ENCODE results near the gene MT1H.
"Not testable (repeated sequence)": the region's sequence is repeated elsewhere in the genome, so short reads cannot be mapped to it uniquely, and the experiment has no call there.

Gene MT1H

DNA sequence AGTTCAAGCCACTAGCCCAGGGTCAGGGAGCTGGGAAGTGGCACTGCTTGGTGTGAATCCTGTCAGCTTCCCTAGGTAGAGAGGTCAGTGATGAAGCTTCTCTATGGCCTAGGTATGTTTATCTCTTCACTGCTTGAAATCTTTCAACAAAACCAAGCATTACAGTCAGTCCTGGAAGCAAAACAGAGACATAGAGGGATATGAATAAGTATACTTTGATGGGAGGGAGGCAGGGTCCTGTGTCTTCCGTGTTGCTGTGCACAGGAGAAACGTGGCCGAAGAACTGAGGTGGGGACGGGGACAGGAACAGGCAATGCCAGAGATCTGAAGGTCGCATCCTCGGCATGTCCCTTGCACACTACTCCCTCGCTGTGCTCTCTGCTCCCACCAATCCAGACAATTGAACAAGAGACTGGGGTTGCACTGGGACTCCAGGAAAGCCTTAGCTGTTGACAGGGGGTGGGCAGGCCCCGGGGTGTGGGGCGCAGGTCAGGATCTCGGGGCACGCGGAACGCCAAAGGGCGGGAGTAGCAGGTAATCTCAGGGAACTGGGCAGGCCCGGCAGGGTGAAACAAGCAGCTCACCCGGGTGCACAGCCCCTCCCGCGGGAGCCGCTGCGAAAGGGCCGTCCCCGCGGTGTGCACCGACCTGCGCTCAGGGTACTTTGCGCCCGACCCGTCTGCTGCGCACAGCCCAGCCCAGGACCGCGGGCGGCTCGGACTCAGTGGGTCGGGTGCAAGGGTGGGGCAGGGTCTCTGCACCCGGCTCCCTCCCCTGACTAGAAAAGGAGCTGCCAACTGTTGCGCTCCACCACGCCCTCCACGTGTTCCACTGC is at the start of gene MT1H:
Gene MT1H, plus strand, starts transcription at position 810 of the 835 bp plus-strand sequence. CDS start 71 bp downstream, outside the sequence.
- no peak for DNase-seq (ENCODE audit: low spot score)

DNA sequence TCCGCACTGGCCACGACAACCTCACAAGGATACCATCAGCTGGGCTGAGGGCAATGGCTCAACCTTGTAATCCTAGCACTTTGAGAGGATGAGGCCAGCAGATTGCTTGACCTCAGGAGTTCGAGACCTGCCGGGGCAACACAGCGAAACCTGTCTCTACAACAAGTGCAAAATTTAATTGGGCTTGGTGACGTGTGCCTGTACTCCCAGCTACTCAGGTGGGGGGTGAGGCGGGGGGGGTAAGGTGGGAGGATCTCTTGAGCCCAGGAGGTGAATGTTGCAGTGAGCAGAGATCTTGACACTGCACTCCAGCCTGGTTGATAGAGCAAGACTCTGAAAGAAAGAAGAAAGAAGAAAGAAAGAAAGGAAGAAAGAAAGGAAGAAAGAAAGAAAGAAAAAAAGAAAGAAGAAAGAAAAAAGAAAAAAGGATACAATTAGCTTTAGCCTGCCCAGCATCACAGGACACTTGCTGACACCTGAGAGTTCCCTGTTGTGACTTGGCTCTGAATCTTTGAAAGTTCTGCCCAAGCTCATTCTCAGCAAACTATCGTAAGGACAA is 49.2 kb upstream of the MT1H start:
- no peak for DNase-seq (ENCODE audit: low spot score)

DNA sequence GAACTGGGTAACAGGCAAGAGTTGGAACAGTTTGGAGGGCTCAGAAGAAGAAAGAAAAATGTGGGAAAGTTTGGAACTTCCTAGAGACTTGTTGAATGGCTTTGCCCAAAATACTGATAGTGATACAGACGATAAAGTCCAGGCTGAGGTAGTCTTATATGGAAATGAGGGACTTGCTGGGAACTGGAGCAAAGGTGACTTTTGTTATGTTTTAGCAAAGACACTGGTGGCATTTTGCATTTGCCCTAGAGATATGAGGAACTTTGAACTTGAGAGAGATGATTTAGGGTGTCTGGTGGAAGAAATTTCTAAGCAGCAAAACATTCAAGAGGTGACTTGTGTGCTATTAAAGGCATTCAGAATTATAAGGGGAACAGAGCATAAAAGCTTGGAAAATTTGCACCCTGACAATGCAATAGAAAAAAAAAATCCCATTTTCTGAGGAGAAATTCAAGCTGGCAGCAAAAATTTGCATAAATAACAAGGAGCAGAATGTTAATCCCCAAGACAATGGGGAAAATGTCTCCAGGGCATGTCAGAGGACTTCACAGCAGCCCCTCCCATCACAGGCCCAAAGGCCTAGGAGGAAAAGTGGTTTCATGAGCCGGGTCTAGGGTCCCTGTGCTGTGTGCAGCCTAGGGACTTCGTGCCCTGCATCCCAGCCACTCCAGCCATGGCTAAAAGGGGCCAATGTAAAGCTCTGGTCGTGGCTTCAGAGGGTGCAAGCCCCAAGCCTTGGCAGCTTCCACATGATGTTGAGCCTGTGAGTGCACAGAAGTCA is 47.8 kb upstream of the MT1H start:
- DNase-seq (ENCODE audit: low spot score), result not testable (repeated sequence)

DNA sequence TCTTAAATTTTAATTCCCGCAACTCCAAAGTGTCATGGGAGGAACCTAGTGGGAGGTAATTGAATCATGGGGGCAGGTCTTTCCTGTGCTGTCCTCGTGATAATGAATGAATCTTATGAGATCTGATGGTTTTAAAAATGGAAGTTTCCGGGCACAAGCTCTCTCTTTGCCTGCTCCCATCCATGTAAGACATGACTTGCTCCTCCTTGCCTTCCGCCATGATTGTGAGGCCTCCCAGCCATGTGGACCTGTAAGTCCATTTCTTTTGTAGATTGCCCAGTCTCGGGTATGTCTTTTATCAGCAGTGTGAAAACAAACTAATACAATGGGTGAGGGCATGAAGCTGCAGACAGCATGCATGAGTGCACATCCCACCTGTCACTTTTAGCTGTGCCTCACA is 46.4 kb upstream of the MT1H start:
- not testable (repeated sequence) for DNase-seq (ENCODE audit: low spot score)

DNA sequence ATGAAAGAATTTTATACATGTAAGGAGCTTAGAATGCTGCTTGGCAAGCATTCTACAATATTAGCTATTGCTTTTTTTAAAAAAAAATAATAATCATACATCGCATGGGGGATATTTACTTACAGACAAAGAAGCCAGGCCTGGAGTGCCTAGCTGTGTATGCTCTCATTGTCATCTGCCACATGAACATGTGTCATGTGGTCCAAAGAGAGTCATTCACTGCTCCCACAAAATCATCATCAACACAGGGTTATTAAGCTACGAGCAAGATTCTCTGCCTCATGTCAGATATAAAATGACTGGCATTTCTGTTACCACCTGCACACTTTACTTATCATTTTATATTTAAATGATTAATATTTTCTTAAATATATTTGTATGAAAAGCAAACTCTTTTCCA is 46.0 kb upstream of the MT1H start:
- no peak for DNase-seq (ENCODE audit: low spot score)

DNA sequence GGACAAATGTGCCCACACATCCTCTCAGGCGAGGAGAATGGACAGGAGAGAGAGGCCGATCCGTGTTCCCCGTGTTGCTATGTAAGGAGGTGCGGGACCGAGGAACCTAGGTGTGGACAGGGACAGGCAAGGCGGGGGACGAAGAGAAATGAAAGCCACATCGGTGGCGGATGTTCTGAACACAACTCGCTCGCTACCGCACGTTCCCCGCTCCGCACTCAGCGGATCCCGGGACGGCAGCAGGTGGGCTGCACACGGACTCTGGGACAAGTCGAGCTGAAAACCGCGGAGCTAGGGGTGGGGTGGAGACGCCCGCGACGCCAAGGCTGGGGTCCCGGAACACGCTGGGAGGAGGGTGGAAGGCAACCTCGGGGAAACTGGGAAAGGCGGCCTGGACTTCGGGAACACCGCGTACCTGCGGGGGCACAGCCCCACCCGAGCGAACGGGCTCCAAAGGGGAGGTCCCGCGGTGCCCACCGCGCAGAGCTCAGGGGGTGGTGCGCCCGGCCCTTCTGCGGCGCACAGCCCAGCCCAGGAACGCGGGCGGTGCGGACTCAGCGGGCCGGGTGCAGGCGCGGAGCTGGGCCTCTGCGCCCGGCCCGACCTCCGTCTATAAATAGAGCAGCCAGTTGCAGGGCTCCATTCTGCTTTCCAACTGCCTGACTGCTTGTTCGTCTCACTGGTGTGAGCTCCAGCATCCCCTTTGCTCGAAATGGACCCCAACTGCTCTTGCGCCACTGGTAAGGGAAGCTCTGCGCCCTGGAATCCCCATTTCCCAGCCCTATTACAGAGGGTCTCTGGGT is 44.3 kb upstream of the MT1H start, which contains the start of gene MT1E:
Gene MT1E, plus strand, starts transcription at position 642 of the 803 bp plus-strand sequence. Its CDS starts 71 bp downstream, at position 713.
- no peak for DNase-seq (ENCODE audit: low spot score)

DNA sequence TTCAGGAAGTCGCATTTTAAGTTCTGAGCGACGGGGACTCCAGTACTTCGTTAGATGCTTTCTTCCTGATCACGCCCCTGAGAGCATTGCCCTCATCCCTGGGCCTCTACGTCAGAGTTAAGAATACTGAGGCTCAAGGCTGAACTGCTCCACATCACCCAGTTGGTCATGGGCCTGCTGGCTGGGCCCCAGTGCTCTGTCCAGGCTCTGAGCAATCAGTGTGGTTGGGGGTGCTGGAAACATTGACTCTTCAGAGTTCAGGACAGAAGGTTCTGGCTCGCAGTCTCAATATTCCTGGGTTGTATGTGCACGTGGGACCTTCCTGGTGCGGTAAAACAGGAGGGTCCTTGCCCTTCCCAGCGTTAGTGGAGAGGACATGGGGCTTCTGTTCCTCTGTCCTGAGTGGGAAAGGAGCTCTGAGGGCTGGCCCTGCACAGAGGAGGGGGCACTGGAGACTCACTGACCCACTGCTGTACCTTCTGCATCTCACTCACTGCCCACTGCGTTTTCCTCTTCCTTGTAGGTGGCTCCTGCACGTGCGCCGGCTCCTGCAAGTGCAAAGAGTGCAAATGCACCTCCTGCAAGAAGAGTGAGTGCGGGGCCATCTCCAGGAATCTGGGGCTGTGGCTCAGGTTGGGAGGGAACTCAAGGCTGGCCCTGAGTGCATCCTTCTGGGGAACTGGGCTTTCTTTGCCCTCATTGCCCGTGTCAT is 43.5 kb upstream of the MT1H start:
- DNase-seq (ENCODE audit: low spot score), result no peak

DNA sequence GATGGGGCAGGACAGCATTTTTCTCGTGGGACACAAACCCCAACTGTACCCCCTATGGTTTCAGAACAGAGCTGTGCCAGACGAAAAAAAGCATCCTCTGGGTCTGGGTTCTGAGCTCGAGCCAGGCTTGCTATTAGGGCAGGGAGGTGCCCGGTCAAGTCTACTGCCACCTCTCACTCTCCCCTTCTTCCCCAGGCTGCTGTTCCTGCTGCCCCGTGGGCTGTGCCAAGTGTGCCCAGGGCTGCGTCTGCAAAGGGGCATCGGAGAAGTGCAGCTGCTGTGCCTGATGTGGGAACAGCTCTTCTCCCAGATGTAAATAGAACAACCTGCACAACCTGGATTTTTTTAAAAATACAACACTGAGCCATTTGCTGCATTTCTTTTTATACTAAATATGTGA is 42.9 kb upstream of the MT1H start:
- no peak for DNase-seq (ENCODE audit: low spot score)

DNA sequence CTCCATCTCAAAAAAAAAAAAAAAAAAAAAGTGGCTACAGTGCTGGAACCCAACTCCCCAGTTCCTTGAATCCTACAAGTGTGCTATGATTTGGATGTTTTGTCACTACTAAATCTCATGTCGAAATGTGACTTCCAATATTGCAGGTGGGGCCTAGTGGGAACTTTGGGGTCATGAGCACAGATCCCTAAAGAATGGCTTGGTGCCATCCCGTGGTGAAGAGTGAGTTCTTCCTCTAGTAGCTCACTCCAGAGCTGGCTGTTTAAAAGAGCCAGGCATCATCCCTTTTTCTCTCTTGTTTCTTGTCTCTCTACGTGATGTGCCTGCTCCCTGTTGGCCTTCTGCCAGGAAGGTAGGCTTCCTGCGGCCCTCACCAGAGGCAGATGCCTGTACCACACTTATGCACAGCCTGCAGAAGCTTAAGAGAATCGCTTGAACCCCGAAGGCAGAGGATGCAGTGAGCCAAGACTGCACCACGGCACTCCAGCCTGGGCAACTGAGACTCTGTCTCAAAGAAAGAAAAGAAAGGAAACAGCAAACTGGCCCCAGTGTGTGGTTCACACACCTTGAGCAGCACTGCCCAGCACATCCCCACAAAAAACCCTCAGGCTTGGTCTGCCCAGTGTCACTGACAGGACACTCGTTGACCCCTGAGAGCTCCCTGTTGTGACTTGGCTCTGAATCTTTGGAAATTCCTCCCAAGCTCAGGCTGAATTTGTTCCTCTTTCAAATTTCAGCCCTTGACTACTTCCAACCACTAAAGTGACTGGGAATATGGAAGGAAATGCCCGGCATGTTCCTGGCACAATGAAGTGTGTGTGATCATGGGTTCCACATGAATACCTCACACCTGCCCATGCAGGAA is 40.9 kb upstream of the MT1H start:
- DNase-seq (ENCODE audit: low spot score), result no peak

DNA sequence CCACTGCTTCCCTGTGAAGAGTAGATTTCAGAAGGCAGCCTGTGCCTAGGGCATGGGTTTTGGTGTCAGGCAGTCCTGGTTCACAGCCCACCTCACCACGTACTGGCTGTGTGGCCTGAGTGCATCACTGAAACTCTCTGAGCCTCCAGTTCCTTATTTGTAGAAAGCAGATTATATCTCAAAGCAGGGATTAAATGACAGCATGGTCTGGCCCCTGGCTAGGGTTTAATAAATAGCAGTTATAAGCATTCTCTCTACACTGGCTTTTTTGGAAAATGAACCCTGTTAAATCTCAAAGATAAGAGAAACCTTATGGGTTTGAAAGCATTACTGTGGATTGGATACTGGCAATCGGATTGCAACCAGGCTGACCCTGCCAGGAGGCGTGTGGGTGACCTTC is 40.1 kb upstream of the MT1H start:
- no peak for DNase-seq (ENCODE audit: low spot score)

DNA sequence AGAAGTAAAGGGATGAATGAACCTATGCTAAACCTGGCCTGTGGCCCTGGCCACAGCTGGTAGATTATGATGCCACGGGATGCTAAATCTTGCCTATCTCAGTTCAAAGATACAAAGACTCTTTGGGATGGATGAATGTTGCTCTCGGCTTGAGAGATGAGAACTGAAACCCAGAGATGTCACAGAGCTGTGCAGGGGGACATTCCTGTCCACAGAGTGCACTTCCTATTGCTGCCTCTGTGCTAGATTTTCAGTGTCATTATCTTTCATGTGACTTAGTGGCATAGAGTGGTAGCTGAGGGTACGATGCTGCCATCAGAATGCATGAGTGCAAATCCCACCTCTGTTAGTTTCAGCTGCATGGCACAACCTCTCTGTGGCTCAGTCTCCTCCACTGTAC is 39.5 kb upstream of the MT1H start:
- no peak for DNase-seq (ENCODE audit: low spot score)

DNA sequence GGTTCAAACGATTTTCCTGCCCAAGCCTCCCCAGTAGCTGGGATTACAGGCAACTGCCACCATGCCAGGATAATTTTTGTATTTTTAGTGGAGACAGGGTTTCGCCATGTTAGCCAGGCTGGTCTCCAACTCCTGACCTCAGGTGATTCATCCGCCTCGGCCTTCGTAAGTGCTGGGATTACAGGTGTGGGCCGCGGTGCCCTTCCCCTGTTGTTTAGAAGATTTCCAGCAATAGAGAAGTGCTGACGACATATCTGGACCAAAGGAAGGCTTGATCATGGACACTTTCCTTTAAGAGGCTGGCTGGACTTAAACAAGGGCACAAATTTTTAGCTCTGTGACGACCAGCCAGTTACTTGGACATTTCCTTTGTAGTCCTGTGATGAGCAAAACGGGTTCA is 38.4 kb upstream of the MT1H start:
- no peak for DNase-seq (ENCODE audit: low spot score)

DNA sequence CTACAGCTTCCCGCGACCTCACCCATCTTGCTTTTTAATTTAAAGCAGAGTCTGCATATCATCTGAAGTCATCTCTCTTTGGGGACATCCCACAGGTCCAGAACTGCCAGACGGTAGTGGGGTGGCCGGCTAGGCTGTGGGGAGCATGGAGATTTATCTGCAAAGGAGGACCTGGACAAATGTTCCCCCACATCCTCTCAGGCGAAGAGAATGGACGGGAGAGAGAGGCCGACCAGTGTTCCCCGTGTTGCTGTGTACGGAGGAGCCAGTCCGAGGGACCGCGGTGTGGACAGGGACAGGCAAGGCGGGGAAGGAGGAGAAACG is 37.8 kb upstream of the MT1H start:
- no peak for DNase-seq (ENCODE audit: low spot score)

DNA sequence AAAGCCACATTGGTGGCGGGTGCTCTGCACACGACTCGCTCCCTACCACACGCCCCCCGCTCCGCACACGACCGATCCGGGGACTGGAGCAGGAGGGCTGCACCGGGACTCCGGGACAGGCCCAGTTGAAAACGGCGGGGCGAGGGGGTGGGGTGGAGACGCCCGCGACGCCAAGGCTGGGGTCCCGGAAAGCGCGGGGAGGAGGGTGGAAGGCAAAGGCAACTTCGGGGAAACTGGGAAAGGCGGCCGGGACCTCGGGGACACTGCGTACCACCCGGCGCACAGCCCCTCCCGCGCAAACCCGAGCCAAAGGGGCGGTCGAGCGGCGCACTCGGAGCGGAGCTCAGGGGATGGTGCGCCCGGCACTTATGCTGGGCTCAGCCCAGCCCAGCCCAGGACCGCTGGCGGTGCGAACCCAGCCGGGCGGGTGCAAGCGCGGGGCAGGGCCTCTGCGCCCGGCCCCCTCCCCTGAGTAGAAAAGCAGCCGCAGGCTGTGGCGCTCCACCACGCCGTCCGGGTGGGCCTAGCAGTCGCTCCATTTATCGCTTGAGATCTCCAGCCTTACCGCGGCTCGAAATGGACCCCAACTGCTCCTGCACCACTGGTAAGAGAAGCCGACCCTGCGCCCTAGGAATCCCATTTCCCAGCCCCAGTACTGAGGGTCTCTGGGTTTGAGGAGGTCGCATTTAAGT is 37.3 kb upstream of the MT1H start, which contains the start of gene MT1M:
Gene MT1M, plus strand, starts transcription at position 504 of the 692 bp plus-strand sequence. Its CDS starts 73 bp downstream, at position 577.
- DNase-seq (ENCODE audit: low spot score), result no peak

DNA sequence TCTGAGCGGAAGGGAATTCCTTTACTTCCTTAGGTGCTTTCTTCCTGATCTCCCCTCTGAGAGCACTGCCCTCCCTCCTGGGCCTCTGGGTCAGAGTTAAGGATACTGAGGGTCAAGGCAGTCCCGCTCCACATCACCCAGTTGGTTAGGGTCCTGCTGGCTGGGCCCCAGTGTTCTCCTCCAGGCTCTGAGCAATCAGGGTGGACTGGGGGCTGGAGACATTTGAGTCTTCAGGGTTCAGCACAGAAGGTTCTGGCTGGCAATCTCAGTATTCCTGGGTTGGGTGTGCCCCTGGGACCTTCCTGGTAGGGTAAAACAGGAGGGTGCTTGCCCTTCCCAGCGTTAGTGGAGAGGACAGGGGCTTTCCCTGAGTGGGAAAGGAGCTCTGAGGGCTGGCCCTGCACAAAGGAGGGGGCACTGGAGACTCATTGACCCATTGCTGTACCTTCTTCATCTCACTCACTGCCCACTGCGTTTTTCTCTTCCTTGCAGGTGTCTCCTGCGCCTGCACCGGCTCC is 36.7 kb upstream of the MT1H start:
- DNase-seq (ENCODE audit: low spot score), result no peak

DNA sequence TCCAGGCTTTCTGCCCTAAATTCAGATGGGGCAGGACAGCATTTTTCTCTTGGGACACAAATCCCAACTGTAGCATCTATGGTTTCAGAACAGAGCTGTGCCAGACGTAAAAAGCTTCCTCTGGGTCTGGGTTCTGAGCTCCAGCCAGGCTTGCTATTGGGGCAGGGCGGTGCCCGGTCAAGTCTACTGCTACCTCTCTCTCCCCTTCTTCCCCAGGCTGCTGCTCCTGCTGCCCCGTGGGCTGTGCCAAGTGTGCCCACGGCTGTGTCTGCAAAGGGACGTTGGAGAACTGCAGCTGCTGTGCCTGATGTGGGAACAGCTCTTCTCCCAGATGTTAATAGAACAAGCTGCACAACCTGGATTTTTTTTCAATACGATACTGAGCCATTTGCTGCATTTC is 36.1 kb upstream of the MT1H start:
- DNase-seq (ENCODE audit: low spot score), result no peak

DNA sequence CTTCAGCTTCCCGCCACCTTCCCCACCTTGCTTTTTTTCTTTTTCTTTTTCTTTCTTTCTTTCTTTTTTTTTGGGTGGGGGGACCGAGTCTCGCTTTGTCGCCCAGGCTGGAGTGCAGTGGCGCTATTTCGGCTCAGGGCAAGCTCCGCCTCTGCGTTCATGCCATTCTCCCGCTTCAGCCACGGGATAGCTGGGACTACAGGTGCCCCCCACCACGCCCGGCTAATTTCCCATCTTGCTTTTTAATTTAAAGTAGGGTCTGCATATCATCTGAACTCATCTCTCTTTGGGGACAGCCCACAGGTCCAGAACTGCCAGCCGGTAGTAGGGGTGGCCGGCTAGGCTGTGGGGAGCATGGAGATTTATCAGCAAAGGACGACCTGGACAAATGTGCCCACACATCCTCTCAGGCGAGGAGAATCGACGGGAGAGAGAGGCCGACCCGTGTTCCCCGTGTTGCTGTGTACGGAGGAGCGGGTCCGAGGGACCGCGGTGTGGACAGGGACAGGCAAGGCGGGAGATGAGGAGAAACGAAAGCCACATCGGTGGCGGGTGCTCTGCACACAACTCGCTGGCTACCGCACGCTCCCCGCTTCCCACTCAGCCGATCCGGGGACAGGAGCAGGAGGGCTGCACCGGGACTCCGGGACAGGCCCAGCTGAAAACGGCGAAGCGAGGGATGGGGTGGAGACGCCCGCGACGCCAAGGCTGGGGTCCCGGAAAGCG is 34.7 kb upstream of the MT1H start:
- DNase-seq (ENCODE audit: low spot score), result no peak

DNA sequence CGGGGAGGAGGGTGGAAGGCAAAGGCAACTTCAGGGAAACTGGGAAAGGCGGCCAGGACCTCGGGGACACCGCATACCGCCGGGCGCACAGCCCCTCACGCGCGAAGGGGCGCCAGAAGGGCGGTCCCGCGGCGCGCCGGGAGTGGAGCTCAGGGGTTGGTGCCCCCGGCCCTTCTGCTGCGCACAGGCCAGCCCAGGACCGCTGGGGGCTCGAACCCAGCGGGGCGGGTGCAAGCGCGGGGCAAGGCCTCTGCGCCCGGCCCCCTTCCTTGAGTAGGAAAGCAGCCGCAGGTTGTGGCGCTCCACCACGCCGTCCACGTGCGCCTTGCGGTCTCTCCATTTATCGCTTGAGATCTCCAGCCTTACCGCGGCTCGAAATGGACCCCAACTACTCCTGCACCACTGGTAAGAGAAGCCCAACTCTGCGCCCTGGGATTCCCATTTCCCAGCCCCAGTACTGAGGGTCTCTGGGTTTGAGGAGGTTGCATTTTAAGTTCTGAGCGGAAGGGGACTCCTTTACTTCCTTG is 34.1 kb upstream of the MT1H start:
- DNase-seq (ENCODE audit: low spot score), result no peak

All from hematopoietic multipotent progenitor cell treated with erythropoietin and hydrocortisone succinate and interleukin-3 and kit ligand, for 15 days (in vitro differentiated cells).